NCI-H526 treated with DMSO at 0.1 percent for 48 hours (cell line): ENCODE results near the gene RPL41.

Experiments used
- DNase-seq: peaks from one replicate; lab custom pipeline; 2025; lab: John Stamatoyannopoulos, UW

The RPL41 gene

DNA sequence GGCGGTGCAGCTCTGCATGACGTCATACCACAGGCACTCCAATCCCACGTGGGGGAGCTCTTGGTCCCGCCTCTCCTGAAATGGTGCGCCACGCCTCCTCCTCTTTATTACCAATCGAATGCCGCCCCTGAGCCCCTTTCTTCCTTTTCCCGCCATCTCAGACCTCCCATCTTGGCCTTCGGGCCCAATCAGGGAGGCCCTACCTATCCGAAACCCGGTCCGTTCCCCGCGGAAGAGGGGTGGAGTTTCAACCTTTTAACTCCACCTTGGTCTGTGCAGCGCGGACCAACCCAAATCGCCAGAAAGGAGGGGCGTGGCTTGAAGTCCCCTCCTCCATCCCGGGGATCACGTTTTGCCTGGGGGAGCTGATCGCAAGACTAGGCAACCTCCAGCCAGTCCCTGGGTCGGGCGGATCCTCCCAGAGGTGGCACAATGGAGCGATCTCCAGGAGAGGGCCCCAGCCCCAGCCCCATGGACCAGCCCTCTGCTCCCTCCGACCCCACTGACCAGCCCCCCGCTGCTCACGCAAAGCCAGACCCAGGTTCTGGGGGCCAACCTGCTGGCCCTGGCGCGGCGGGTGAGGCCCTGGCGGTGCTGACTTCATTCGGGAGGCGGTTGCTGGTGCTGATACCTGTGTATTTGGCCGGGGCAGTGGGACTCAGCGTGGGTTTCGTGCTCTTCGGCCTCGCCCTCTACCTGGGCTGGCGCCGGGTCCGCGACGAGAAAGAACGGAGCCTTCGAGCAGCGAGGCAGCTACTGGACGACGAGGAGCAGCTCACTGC lies 11.6 kb downstream of the RPL41 start, which contains the start of gene ESYT1:
TSS of gene ESYT1 (plus strand) at position 380 of the 782 bp plus-strand sequence. CDS start at position 433, 53 bp downstream.
- DNase-seq: peak; percentile 97

DNA sequence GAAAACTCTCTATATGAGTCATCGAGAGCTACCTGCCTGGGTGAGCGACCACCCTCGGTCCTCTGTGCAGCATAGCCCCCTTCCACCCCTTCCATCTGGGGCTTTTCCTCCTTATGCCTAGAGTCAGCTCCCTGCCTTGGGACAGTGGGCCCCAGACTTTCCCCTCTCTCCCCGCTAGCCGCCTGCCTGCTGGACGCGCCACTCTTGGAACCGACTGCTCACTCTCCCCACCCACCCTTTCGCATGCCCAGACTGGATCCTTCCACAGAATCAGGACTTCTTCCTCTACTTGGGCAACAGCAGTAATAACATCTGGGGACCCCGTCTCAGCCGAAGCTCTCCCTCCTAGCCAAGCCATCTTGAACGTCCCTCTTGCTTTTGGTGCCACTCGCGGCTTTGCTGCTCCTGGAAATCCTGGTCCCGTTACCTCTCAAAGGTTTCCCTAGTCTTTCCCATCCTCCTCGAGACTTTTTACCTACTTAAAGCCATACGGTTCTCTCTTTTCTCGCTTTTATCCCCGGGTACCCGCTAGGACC lies 12.3 kb downstream of the RPL41 start:
- DNase-seq: no peak

DNA sequence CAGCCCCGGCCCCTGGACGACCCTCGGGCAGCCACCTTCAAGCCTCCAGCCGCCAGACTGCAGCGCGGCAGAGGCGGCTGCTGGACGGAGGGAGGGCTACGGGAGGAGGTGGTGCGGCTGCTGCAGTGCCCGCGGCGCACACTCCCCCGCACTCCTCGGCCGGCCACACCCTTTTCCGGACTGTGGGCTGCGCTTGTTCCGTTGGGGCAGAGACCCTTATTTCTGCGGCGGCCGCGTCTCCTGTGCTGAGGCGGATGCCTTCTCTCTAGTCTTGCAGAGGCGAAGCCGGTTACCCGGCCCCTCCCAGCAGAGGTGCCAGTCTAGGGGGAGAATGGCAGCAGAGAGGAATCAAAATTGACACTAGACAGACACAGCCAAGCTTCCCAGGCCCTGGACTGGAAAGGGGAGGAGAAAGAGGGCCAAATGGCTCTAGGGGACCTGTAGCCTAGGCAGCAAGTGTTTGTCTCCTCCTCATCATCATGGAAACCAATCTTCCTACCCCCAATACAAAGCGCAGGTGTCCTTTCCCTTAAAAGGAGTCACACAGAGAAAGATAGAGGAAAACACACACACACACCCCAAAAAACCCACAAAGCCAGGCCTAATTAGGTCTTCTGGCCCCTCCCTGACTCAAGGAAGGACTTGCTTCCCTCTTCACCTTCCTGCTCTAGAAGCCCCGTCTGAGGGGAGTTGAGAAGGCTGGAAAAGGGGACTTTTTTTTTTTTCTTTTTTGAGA lies 12.9 kb downstream of the RPL41 start:
- no peak for DNase-seq

DNA sequence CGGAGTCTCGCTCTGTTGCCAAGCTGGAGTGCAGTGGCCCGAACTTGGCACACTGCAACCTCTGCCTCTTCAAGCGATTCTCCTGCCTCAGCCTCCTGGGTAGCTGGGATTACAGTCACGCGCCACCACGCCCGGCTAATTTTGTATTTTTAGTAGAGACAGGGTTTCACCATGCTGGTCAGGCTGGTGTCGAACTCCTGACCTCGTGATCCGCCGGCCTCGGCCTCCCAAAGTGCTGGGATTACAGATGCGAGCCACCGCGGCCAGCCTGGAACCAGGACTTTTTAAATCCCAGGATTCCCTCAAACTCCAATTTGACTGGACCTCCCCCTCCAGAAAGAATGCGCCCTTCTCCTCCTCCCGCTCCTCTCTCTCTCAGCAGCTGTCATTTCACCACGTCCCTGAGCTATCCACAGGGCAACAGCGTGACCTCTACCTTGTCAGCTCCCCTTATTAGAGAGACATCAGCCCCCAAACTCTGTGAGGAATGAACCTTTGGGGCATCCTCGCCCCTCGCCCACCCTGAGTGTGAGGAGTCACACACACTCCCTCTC lies 13.6 kb downstream of the RPL41 start:
- DNase-seq: no peak

DNA sequence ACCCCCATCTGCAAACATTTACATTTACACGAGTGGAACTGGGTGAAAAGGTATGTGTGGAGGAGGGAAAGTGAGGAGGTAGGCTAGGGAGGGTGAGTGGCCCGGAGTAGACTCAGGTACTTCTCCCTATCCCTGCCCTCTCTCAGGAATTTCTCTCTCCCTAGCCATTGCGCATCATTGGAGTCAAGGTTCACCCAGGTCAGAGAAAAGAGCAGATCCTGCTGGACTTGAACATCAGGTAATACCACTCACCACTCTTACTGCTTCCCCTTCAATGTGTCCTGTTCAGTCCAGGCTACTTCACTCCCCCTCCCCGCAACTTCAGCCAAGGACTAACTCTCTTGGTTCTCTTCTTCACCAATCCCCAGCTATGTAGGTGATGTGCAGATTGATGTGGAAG lies 14.4 kb downstream of the RPL41 start:
- DNase-seq: no peak

DNA sequence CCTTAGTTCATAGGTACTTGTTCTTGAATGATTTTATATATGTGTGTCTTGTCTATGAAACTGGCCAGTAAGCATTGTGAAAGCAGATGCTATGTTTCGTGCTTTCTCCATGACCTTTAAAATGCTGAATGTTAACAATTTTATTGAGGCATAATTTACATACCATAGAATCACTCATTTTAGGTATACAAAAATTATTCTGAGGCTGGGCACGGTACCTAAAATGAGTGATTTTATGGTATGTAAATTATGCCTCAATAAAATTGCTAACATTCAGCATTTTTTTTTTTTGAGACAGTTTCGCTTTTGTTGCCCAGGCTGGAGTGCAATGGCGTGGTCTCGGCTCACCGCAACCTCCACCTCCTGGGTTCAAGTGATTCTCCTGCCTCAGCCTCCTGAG lies 18.5 kb downstream of the RPL41 start:
- no peak for DNase-seq

DNA sequence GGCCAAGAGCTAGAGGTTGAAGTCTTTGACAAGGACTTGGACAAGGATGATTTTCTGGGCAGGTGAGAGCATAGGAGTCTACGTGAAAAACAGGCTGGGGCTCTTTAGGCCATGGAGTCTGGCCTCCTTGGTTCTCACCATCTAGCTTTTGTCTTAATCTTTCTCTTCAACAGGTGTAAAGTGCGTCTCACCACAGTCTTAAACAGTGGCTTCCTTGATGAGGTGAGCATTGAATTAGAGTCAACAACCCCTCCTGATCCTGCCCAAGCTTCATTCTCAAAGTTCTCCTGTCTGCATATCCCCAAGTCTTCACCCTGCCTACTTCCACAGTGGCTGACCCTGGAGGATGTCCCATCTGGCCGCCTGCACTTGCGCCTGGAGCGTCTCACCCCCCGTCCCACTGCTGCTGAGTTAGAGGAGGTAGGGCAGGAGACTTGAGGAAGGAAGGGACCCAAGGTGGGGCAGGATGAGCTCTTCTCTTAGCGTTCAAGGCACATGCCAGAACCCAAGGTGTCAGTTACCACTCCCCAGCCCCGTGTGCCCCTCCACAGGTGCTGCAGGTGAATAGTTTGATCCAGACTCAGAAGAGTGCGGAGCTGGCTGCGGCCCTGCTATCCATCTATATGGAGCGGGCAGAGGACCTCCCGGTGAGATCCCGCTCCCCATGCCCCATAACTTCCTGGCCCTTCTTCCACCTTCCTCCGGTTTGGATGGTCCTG lies 21.6 kb downstream of the RPL41 start:
- no peak for DNase-seq

DNA sequence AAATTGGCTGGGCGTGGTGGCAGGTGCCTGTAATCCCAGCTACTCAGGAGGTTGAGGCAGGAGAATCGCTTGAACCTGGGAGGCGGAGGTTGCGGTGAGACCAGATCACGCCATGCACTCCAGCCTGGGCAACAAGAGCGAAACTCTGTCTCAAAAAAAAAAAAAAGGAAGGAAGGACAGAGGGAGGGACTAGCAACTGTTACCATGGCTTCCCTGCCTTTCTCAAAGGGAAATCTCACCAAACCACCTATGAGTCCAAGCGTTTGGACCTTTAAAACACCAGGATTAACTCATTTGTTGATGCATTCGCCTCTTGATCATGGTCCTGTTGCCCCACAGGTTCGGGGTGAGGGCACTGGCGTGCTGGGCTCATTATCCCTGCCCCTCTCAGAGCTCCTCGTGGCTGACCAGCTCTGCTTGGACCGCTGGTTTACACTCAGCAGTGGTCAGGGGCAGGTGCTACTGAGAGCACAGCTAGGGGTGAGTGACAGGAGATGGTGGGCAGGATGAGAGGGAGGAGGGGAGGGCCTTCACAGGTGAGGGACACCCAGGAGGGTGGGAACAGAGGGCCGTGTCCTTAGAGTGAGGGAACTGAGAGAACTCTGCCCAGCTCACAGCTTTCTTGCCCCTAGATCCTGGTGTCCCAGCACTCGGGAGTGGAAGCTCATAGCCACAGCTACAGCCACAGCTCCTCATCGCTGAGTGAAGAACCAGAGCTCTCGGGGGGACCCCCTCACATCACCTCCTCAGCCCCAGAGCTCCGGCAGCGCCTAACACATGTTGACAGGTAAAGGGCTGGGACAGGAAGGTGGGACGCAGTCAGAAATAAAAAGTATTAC lies 25.7 kb downstream of the RPL41 start:
- DNase-seq: no peak

DNA sequence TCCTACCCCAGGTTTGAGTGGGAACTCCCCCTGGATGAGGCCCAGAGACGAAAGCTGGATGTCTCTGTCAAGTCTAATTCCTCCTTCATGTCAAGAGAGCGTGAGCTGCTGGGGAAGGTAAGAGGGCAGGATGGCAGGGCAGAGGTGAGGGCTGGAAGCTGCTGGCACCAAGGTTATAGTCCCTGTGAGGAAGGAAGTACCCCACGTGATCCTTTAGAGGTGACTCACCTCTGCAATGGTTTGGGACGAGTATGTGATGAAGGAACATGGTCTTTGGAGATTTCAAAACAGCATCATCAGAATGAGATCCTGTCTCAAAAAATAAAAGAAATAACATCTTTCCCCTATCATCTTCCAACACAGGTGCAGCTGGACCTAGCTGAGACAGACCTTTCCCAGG lies 26.8 kb downstream of the RPL41 start:
- DNase-seq: no peak

DNA sequence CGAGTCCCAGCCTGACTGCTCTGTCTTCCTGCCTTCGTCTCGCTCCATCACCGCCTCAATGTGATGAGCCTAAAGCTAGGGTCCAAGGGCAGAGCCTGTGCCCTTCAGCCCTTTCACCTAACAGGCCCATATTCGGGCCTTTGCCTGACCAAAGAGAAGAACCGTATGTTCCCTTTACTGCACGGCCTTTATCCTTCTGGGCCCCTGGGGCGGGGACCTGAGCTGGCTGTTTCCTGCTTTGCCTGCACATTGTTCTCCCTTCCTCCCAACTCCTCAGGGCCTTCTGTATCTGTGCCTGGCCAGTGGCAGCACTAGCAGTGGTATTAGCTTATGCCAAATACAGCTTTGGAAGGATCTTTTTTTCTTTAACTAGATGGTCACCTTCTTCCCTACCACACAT lies 27.4 kb downstream of the RPL41 start:
- no peak for DNase-seq

DNA sequence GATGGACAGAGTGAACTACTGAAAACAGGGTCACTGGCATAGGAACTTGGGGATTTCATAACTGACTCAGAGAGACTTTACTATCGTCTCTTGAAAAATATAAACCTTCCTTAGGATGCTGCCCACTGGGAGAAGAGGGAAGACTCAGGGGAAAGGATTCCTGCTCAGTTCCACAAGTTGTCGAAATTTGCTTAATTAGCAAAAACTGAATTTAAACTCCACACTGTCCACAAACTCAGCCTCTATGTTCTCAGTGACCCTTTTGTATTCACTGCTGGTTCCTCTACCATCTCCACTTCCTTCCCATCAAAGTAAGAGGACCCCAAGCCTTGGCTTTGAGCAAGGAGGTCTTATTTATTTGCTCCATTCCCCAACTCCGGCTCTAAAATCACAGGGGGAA lies 28.8 kb downstream of the RPL41 start:
- no peak for DNase-seq

DNA sequence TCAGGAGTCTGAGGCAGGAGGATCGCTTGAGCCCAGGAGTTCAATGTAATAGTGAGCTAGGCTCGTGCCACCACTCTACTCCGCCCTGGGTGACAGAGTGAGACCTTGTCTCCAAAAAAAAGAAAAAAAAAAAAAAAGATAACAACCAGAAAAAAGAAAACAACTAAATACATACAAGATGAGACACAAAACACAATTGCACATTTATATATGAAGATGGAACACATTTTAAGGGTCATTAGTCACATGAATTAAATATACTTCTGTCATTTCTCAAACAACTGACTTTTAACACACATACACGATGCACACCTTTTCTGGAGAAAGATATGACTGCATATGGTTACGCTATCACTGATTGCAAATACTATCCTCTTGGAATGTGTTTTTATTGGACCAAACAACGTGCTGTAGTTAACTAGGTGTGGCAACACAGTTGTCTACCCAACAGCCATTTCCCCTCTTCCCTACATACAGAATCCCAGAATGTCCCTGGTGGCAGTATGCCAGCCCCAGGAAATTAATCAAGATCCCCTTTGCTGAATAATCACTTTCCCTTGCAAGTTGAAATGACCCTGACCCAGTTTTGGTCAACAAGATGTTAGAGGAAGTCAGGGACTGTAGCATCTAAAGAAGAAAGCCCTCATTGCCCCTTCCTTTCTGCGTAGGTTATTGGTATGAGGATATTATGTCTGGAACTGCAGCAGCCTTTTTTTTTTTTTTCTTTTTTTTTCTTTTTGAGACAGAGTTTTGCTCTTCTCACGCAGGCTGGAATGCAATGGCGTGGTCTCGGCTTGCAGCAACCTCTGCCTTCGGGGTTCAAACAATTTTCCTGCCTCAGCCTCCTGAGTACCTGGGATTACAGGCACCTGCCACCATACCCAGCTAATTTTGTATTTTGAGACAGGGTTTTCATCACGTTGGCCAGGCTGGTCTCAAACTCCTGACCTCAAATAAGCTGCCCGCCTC lies 30.3 kb downstream of the RPL41 start:
- DNase-seq: no peak

DNA sequence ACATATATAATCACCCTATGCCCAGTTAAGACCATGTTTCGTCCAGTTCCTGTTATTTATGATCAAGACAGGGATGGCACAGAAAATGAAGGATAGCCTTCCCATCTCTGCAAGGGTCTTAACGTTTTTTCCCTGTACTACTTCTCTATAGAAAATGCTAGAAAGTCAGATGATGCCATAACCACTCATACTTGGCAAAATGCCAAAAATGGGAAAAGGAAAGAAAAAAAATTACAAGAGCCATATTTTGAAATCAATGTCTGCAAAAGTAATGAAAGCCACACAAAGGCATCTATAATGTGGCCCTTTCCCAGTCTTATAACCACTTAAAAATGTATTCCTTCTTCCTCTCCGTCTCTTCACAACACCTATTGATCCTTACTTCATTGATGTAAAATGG lies 34.1 kb downstream of the RPL41 start:
- DNase-seq: no peak

DNA sequence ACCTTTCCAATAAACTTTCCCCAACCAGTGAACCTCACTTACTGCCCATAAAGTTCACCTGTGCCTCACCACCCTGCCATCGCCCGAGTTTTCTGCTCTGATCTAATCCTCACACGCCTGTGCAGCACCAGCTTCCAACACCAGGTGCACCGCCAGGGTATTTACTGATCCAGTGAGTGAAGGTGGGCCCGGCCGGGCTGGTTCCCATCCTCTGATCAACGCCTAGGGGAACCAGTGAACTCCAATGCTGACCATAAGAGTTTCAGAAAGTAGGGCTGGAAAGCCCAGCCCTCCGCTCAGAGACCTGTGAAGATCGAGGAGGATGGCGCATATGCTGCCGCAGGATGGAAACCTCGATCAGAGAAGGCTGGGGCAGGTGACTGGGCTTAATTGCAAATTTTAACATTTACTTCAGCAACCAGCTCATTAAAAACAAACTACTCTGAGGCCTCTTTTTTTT lies 35.3 kb downstream of the RPL41 start:
- peak; percentile 40 for DNase-seq

DNA sequence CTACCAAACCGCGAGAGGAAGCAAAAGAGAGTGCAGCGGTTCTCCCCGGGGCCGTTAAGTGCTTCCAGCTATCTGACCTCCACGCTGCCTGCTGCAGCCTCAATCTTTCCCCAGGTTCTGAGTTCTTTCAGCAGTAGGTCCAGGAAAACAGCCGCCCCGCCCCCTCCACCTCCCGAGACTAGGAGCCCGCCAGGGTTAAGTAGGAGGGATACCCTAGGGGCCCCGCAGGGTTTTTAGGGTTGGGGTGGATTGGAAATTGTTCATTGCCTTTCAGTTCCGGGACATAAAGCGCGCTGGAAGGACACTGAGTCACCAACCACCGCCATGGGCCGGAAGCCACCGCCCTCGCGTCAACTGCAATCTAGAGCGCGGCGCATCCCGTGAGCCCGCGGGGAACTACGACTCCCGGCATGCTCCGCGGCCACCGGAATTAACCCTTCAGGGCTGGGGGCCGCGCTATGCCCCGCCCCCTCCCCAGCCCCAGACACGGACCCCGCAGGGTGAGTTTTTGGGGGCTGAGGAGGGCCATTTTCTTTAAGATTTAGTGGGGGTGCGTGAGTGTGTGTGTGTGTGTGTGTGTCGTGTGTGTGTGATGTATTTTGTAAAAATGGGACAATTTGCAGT lies 35.8 kb downstream of the RPL41 start, which contains the start of gene MYL6B:
TSS of gene MYL6B (plus strand) at position 456 of the 624 bp plus-strand sequence. CDS start 1,332 bp downstream, outside the sequence.
- peak; percentile 85 for DNase-seq

DNA sequence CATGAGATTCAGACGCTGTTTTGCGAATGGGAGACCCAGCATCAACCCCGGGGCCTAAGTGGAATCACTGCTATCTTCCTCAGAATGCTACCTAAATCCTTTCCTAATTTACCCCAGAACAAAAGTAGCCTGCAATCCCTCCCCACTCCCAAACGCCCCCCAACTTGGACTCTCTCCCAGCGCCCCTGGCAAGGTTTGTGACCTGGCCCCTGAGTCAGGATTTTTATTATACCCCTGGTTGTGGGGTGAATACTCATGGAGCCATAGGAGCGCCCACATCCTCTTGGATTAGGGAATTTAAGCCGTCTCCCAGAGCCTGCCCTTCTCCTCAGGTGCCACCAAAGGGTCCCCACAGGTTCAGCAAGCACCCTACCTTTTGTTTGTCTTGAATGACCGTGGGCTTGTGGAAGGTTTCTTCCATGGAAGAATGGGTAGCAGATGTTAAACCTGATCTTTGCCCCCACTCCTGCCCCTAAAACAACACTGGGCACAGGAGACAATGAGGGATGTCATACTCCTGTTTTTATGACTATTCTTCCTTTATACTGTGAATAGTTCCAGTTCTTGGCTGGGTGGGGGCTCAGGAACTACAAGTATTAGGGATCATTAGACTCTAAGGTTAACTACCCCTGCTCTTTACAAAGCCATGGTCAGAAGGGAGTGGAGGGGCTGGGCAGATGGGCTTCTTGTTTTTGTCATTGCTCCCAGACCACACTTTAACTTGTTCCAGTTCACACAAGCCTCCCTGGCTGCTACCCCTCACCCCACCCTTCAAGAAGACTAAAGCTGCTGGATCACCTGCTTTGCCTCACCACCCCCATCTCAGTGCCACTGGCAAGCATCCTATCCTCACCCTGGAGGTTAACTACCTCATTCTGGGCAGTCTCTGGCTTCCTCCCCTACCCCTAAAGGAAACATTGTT lies 36.6 kb downstream of the RPL41 start:
- no peak for DNase-seq

DNA sequence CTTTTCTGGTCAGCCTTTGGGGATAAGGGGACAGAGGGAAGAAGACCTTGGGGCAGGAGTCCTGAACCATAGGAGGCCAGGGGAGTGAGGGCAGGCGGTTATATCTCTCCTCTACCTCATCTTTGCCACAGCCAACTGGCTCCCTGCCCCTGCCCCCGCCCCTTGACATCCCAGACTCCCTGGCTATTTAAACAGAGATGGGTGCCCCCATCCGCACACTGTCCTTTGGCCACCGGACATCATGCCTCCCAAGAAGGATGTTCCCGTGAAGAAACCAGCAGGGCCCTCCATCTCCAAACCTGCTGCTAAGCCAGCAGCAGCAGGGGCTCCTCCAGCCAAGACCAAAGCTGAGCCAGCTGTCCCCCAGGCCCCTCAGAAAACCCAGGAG lies 37.2 kb downstream of the RPL41 start:
- no peak for DNase-seq

DNA sequence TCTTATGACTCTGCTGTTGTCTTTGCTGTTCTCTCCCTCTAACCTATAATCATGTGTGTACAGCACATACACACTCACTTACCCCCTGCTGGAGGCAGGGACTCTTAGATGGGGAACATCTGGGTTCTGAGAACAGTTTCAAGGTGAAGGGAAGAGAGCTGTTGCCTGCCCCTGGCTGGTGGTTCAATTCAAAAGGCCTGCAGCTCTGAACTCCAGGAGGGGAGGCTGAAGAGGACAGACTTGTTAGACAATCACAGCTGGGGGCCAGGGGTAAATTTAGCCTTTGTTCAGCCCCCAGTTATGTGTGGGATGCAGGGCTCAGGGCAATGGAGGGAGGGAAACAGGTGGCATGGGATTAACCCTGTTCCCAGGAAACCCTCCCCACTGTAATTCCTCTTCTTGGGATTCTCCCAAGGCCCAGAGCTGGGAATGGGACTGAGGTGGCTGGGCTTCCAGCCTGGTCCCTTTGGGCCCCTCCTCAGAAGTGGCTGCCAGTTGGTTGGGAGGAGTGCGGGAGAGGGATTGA lies 37.9 kb downstream of the RPL41 start:
- no peak for DNase-seq
